Measurements from ENCODE around the gene SLC38A10.

SLC38A10 gene

GRCh38 chr17:81259058-81259605, 36.0 kb downstream of the SLC38A10 start:
- Histone ChIP-seq H3K27ac (ENCODE audit: low read depth, low read length) (no peak overlapping the region), H3K4me1 (ENCODE audit: control insufficient read depth, insufficient read depth, low read length) (peaks cover 6% of the 10 kb centered on the region; the same call in 1 of the 2 replicates), H3K36me3 (ENCODE audit: control insufficient read depth, insufficient read depth, low read length) (peaks cover 51% of the 10 kb centered on the region), H3K9me3 (ENCODE audit: control insufficient read depth, insufficient read depth, low read depth, low read length) (no peaks in the 10 kb centered on the region), H3K4me3 (ENCODE audit: low read depth, low read length) (no peak overlapping the region), H3K27me3 (ENCODE audit: control insufficient read depth, insufficient read depth, low read length) (no peaks in the 10 kb centered on the region), H3K9ac (ENCODE audit: low read length) (no peak overlapping the region)

GRCh38 chr17:81258292-81258691, 36.8 kb downstream of the SLC38A10 start:
- no peaks in the 10 kb centered on the region for H3K27me3 ChIP-seq (ENCODE audit: control insufficient read depth, insufficient read depth, low read length)
- no peak overlapping the region for H3K9ac ChIP-seq (ENCODE audit: low read length)
- H3K27ac ChIP-seq (ENCODE audit: low read depth, low read length) = no peak overlapping the region
- no peak overlapping the region for H3K4me3 ChIP-seq (ENCODE audit: low read depth, low read length)
- H3K36me3 ChIP-seq (ENCODE audit: control insufficient read depth, insufficient read depth, low read length) = peaks cover 44% of the 10 kb centered on the region
- no peaks in the 10 kb centered on the region for H3K9me3 ChIP-seq (ENCODE audit: control insufficient read depth, insufficient read depth, low read depth, low read length)
- H3K4me1 ChIP-seq (ENCODE audit: control insufficient read depth, insufficient read depth, low read length) = peaks cover 6% of the 10 kb centered on the region; the same call in 1 of the 2 replicates

- Histone ChIP-seq H3K27ac (ENCODE audit: low read depth, low read length) (no peak overlapping the region), H3K4me3 (ENCODE audit: low read depth, low read length) (no peak overlapping the region), H3K4me1 (ENCODE audit: control insufficient read depth, insufficient read depth, low read length) (peaks cover 7% of the 10 kb centered on the region; the same call in 1 of the 2 replicates), H3K9me3 (ENCODE audit: control insufficient read depth, insufficient read depth, low read depth, low read length) (no peaks in the 10 kb centered on the region), H3K27me3 (ENCODE audit: control insufficient read depth, insufficient read depth, low read length) (no peaks in the 10 kb centered on the region), H3K9ac (ENCODE audit: low read length) (no peak overlapping the region), H3K36me3 (ENCODE audit: control insufficient read depth, insufficient read depth, low read length) (peaks cover 44% of the 10 kb centered on the region)
Observed at GRCh38 chr17:81257533-81257932, 37.6 kb downstream of the SLC38A10 start.

GRCh38 chr17:81256616-81257015, 38.5 kb downstream of the SLC38A10 start:
- Histone ChIP-seq H3K36me3 (ENCODE audit: control insufficient read depth, insufficient read depth, low read length) (peaks cover 37% of the 10 kb centered on the region), H3K9me3 (ENCODE audit: control insufficient read depth, insufficient read depth, low read depth, low read length) (no peaks in the 10 kb centered on the region), H3K9ac (ENCODE audit: low read length) (no peak overlapping the region), H3K4me1 (ENCODE audit: control insufficient read depth, insufficient read depth, low read length) (peaks cover 9% of the 10 kb centered on the region; the same call in 1 of the 2 replicates), H3K27ac (ENCODE audit: low read depth, low read length) (no peak overlapping the region), H3K4me3 (ENCODE audit: low read depth, low read length) (no peak overlapping the region), H3K27me3 (ENCODE audit: control insufficient read depth, insufficient read depth, low read length) (no peaks in the 10 kb centered on the region)

GRCh38 chr17:81254955-81255717, 40.0 kb downstream of the SLC38A10 start:
- H3K4me1 ChIP-seq (ENCODE audit: control insufficient read depth, insufficient read depth, low read length) = peaks cover 9% of the 10 kb centered on the region; the same call in 1 of the 2 replicates
- no peak overlapping the region for H3K4me3 ChIP-seq (ENCODE audit: low read depth, low read length)
- H3K27ac ChIP-seq (ENCODE audit: low read depth, low read length) = no peak overlapping the region
- no peaks in the 10 kb centered on the region for H3K9me3 ChIP-seq (ENCODE audit: control insufficient read depth, insufficient read depth, low read depth, low read length)
- H3K9ac ChIP-seq (ENCODE audit: low read length) = no peak overlapping the region
- H3K27me3 ChIP-seq (ENCODE audit: control insufficient read depth, insufficient read depth, low read length) = no peaks in the 10 kb centered on the region
- H3K36me3 ChIP-seq (ENCODE audit: control insufficient read depth, insufficient read depth, low read length) = peaks cover 26% of the 10 kb centered on the region

GRCh38 chr17:81253358-81254131, 41.6 kb downstream of the SLC38A10 start:
- Histone ChIP-seq H3K27ac (ENCODE audit: low read depth, low read length) (no peak overlapping the region), H3K36me3 (ENCODE audit: control insufficient read depth, insufficient read depth, low read length) (peaks cover 18% of the 10 kb centered on the region; the same call in 1 of the 2 replicates), H3K9me3 (ENCODE audit: control insufficient read depth, insufficient read depth, low read depth, low read length) (0 out of 2 replicates have a peak, but pooled peaks cover 3% of the 10 kb centered on the region), H3K9ac (ENCODE audit: low read length) (no peak overlapping the region), H3K4me3 (ENCODE audit: low read depth, low read length) (no peak overlapping the region), H3K4me1 (ENCODE audit: control insufficient read depth, insufficient read depth, low read length) (peaks cover 9% of the 10 kb centered on the region; the same call in 1 of the 2 replicates), H3K27me3 (ENCODE audit: control insufficient read depth, insufficient read depth, low read length) (no peaks in the 10 kb centered on the region)

GRCh38 chr17:81252987-81253329, 42.1 kb downstream of the SLC38A10 start:
- Histone ChIP-seq H3K9me3 (ENCODE audit: control insufficient read depth, insufficient read depth, low read depth, low read length) (0 out of 2 replicates have a peak, but pooled peaks cover 3% of the 10 kb centered on the region), H3K27ac (ENCODE audit: low read depth, low read length) (no peak overlapping the region), H3K27me3 (ENCODE audit: control insufficient read depth, insufficient read depth, low read length) (no peaks in the 10 kb centered on the region), H3K36me3 (ENCODE audit: control insufficient read depth, insufficient read depth, low read length) (peaks cover 14% of the 10 kb centered on the region; the same call in 1 of the 2 replicates), H3K4me3 (ENCODE audit: low read depth, low read length) (no peak overlapping the region), H3K4me1 (ENCODE audit: control insufficient read depth, insufficient read depth, low read length) (peaks cover 9% of the 10 kb centered on the region; the same call in 1 of the 2 replicates), H3K9ac (ENCODE audit: low read length) (no peak overlapping the region)

- H3K27me3 ChIP-seq (ENCODE audit: control insufficient read depth, insufficient read depth, low read length) = no peaks in the 10 kb centered on the region
- peaks cover 9% of the 10 kb centered on the region; the same call in 1 of the 2 replicates for H3K4me1 ChIP-seq (ENCODE audit: control insufficient read depth, insufficient read depth, low read length)
- no peak overlapping the region for H3K27ac ChIP-seq (ENCODE audit: low read depth, low read length)
- peaks cover 11% of the 10 kb centered on the region; the same call in 1 of the 2 replicates for H3K36me3 ChIP-seq (ENCODE audit: control insufficient read depth, insufficient read depth, low read length)
- no peak overlapping the region for H3K4me3 ChIP-seq (ENCODE audit: low read depth, low read length)
- 0 out of 2 replicates have a peak, but pooled peaks cover 3% of the 10 kb centered on the region for H3K9me3 ChIP-seq (ENCODE audit: control insufficient read depth, insufficient read depth, low read depth, low read length)
- H3K9ac ChIP-seq (ENCODE audit: low read length) = no peak overlapping the region
Observed at GRCh38 chr17:81252326-81252986, 42.7 kb downstream of the SLC38A10 start.

GRCh38 chr17:81251709-81252301, 43.3 kb downstream of the SLC38A10 start:
- Histone ChIP-seq H3K9me3 (ENCODE audit: control insufficient read depth, insufficient read depth, low read depth, low read length) (0 out of 2 replicates have a peak, but pooled peaks cover 3% of the 10 kb centered on the region), H3K27ac (ENCODE audit: low read depth, low read length) (no peak overlapping the region), H3K9ac (ENCODE audit: low read length) (no peak overlapping the region), H3K4me1 (ENCODE audit: control insufficient read depth, insufficient read depth, low read length) (peaks cover 9% of the 10 kb centered on the region; the same call in 1 of the 2 replicates), H3K4me3 (ENCODE audit: low read depth, low read length) (no peak overlapping the region), H3K27me3 (ENCODE audit: control insufficient read depth, insufficient read depth, low read length) (no peaks in the 10 kb centered on the region), H3K36me3 (ENCODE audit: control insufficient read depth, insufficient read depth, low read length) (peaks cover 9% of the 10 kb centered on the region; the same call in 1 of the 2 replicates)

GRCh38 chr17:81251094-81251708, 43.9 kb downstream of the SLC38A10 start:
- H3K36me3 ChIP-seq (ENCODE audit: control insufficient read depth, insufficient read depth, low read length) = peaks cover 9% of the 10 kb centered on the region; the same call in 1 of the 2 replicates
- peaks cover 9% of the 10 kb centered on the region; the same call in 1 of the 2 replicates for H3K4me1 ChIP-seq (ENCODE audit: control insufficient read depth, insufficient read depth, low read length)
- no peak overlapping the region for H3K27ac ChIP-seq (ENCODE audit: low read depth, low read length)
- H3K27me3 ChIP-seq (ENCODE audit: control insufficient read depth, insufficient read depth, low read length) = no peaks in the 10 kb centered on the region
- H3K9me3 ChIP-seq (ENCODE audit: control insufficient read depth, insufficient read depth, low read depth, low read length) = 0 out of 2 replicates have a peak, but pooled peaks cover 3% of the 10 kb centered on the region
- H3K9ac ChIP-seq (ENCODE audit: low read length) = no peak overlapping the region
- H3K4me3 ChIP-seq (ENCODE audit: low read depth, low read length) = no peak overlapping the region

Data from HUES6 (cell line).